GM18868 (cell line): Measurements from ENCODE around the gene MYH4.

ENCODE experiments used
- ATAC-seq: cut with Tn5 transposase; IDR thresholded peaks from one replicate; pipeline ENCODE4 v1.9.1; 2021; ENCODE audit warnings: mild to moderate bottlenecking, moderate library complexity; ENCODE audit not compliant: unreplicated experiment

Gene MYH4

DNA sequence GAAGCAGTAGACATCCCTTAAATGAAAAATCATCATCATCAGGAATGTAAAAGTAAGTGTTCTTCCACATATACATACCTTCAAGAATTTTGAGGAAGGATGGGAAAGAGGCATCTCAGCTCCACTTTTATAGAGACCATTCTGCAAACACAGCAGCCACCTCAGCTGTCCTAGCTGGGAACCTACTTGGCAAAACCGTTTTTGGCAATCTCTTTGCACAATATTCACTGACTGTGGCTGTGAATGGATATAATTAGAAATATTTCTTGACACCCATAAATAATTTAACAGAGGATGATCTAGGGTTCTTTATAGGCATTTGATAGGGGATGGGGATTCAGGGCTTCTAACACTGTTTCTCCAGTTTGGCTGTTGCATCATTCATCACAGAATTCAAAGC, at the start of gene MYH4:
TSS of gene MYH4 (minus strand) at position 101 of the 400 bp plus-strand sequence. CDS start 2,814 bp downstream, outside the sequence.
- no peak for ATAC-seq

DNA sequence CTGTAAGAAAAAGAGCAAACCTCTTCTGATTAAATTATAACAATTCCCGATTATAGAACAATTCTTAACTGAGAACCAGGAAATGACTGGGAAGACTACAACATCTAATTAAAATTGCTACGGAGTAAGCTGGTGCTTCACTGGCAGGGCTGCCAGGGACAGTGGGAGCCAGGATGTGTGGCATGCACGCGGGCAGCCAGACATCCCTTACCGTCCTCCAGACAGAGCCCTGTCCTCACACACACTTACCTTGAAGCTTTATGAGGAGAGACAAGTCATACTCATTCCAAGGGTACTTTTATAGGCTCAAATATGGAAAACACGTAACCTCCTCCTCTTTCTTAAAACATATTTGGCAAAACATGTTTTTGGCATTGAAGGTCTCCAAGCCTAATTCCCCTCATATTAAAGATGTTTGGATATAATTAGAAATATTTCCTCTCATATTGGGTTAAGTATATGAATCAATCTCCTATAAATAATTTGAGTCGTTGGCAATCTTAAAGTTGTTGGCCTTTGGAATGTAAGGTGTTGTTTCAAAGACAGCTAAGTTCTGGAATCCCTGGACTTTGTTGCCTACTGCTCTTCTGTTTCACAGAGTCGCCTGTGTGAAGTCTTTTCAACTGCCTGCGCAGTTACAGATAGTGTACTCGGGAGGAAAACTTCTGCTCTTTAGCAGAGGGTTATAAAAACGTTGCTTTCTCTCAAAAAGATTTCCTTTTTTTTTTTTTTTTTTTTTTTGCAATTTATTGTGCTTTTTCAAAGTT, 49.1 kb upstream of the MYH4 start, which contains the start of gene MYH1:
TSS of gene MYH1 (minus strand) at position 272 of the 767 bp plus-strand sequence. CDS start 1,900 bp downstream, outside the sequence.
- no peak for ATAC-seq

GRCh38 chr17:10516638-10517037, 47.3 kb upstream of the MYH4 start:
- no peak for ATAC-seq

GRCh38 chr17:10516065-10516464, 46.7 kb upstream of the MYH4 start:
- no peak for ATAC-seq

DNA sequence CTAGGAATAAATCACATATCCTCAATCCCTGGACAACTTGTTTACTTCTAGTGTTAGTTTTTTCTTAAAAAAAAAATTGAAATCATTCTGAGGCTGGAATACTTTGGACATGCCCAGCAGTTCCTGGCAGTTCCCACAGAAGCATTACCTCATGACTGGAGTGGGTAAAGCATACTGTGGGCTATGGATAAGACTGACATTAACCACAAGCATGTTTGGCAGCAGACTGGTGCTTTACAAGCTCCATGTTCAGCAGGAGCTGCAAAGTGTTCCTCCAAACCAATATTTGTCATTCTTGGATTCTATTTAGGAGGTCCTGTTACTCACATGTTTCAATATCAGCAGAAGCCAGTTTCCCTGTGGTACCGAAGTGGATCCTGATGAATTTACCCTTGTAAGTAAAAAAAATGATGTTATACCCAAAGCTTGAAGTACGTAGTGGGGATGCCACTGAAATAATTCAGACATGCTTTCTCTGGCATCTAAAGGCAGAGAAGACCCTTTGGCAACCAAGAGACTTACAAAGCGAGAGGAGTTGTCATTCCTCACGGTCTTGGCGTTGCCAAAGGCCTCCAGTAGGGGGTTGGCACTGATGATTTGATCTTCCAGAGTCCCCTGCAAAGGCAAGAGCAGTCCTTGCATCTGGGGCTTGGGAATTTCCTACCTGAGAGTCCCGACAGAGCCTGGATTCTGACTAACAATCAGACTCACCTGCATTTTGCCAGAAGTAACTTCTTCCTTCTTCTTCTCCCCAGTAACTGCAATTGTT, 44.1 kb upstream of the MYH4 start:
- no peak for ATAC-seq

DNA sequence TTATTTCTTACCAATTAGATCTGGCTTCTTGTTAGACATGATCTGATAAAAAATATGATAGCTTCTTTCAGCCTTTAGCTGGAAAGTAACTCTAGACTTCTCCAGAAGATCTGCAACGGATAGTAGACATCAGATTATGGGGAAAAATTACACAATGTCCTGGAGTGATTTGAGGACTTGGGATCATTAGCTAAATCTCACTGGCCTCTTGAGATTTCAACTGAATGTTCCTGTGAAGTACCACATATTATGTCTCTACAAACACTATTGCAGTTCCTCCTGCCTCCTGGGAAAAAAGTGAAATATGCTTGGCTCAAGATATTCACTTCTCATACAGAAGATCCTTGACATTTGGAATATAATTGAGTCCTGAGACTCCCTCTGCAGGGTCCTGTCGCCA, 43.5 kb upstream of the MYH4 start:
- no peak for ATAC-seq

DNA sequence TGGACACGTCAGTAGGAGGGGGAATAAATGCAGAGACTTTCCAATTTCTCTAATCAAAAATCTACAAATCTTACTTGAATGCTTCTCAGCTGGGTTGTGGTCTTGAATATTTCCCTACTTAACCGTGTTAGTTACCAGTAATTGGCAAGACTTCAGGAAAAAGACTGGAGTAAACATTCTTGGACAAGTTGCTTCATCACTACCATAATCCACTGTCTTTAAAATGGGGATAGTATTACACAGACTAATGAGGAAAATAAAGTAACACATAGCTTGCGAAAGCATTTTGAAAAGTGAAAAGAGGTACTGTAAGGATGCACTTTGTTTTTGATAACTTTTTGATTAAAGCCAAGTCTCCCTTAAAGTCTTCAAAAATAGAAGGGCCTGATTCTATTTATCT, 30.6 kb upstream of the MYH4 start:
- ATAC-seq = no peak

DNA sequence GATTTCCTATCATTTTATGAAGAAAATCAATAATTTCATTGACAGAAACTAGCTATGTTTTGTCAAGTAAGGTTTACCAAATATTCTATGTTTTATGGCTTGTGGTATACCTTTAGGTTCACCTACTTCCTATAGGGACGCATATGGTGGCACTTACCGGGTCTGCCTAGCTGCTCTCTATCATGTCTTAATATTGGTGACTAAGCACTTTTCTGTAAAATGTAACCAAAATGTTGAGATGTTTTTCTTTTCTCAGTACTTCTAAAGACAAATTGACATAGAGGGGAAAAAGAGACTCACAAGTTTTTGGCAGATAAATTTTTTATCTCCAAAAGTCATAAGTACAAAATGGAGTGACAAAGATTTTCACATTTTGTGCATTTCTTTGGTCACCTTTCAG, 22.6 kb upstream of the MYH4 start:
- no peak for ATAC-seq

DNA sequence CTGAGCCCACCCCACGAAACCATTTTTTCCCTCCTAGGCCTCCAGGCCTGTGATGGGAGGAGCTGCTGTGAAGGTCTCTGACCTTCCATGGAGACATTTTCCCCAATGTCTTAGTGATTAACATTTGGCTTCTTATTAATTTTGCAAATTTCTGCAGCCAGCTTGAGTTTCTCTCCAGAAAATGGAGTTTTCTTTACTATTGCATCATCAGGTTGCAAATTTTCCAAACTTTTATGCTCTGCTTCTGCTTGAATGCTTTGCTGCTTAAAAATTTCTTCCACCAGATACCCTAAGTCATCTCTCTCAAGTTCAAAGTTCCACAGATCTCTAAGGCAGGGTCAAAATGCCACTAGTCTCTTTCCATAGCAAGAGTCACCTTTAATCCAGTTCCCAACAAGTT, 12.9 kb upstream of the MYH4 start:
- ATAC-seq = no peak

DNA sequence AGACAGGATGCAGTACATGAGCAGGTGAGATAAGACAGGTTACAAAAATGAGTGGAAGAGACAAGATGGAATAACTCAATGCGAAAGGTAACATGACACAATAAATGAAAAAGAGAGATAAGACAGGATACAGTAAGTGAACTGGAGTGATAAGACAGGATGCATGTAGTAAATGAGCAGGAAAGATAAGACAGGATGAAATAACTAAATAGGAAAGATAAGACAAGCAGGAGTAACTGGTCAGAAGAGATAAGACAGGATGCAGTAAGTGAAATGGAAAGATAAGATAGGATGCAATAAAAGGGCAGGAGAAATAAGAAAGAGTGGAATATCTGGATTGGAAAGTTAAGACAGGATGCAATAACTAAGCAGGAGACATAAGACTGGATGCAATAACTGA, 8.3 kb upstream of the MYH4 start:
- ATAC-seq = no peak

DNA sequence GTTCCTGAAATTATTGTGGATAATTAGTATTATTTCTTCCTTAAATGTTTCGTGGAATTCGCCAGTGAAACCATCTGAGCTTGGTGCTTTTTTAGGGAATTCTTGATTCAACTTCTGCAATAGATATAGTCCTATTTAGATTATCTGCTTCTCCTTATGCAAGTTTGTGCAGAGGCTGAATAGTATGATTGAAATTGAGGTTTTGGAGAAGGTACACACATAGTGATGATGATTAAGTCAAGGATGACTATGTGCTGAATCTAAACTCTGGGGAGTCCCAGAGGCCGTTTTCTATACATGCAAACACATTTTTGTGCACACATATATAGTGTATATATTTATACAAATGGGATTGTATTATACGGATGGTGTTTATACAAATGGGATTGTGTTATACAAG, 5.2 kb upstream of the MYH4 start:
- no peak for ATAC-seq

GRCh38 chr17:10471858-10472257, 2.5 kb upstream of the MYH4 start:
- ATAC-seq = no peak

DNA sequence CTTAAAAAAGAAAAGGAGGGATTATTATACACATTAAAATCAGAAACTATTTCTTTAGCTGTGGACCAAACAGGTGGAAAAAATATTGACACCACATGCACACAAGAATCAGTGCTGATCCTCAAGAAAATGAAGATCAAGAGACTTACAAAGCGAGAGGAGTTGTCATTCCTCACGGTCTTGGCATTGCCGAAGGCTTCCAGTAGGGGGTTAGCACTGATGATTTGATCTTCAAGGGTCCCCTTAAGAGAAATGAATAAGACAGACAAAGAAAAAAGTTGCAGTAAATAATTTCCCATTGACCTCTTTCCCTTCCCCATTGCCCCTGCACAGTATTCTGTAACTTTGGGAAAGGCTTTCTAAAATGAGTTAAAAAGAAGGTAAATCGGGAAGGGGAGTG, 6.0 kb downstream of the MYH4 start:
- ATAC-seq = no peak

DNA sequence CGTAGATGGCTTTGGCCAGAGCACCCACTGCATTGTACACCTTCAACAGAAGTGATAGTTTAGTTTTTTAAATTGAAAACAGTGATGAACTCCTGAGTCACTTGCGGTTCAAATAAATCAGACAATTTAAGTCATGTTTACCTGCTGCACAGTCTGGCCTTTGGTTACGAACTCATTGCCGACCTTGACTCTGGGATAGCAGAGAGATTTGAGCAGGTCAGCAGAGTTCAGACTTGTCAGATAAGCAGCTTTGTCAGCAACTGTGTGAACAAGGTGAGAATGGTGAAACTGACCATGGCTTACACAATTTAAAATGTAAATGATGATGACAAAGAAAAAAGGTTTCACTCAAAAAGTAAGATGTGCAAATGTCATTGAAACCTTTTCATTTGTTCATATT, 9.3 kb downstream of the MYH4 start:
- no peak for ATAC-seq

GRCh38 chr17:10458701-10459100, 10.7 kb downstream of the MYH4 start:
- ATAC-seq = no peak

DNA sequence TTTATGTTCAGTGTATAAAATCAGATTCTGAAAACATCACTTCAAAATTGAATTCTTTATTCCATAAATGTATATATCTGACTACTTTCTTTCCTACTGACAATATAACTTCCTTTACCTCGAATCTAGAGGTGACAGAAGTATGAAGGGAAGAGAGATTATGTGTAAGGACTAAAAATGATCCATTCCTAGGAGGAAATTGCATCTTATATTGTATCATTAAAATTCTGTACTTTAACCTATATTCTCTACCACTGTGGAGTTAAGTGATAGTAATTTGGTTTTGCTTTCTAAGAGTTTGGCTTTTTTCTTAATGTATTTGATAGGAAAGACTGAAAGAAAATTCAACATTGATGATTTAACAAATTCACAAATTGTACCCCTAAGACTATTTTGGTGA, 11.4 kb downstream of the MYH4 start:
- no peak for ATAC-seq

GRCh38 chr17:10447026-10447931, 22.1 kb downstream of the MYH4 start:
- no peak for ATAC-seq

DNA sequence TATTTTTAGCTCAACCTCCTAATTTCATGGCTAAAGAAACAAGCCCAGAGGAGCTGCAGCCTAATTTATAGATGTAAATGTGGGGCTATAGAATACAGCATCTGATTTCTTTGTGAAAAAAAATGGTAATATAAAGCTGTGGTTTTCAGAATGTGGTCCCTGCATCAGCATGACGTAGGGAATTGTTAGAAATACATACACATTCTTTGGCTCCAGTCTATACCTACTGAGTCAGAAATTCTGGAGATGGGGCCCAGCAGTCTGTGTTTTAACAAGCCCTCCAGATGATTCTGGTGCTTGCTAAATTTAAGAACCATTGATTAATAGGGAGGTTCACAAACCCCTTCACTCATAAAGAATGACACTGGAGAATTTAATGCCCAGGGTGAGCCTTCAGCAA, 29.5 kb downstream of the MYH4 start:
- ATAC-seq = no peak

GRCh38 chr17:10435096-10435495, 34.3 kb downstream of the MYH4 start:
- no peak for ATAC-seq

- no peak for ATAC-seq
Observed at GRCh38 chr17:10429421-10430045, 39.8 kb downstream of the MYH4 start.

- no peak for ATAC-seq
Observed at GRCh38 chr17:10428781-10429180, 40.6 kb downstream of the MYH4 start.
